ENCODE measurements around the gene S100A3. TPM values are rescaled to one million over a fixed set of nuclear protein-coding genes. Genes with fewer than 3 reads are reported as not detected.

Gene S100A3
- total and polyA plus RNA-seq, 2 of the 13 experiments (the other 11 are each of a cell fraction or from before 2014, with no cell fraction given) = 2.5 to 4.5 TPM

- no peak for TF ChIP-seq HNF1B (CRISPR knock-in tag; IDR thresholded peaks at IDR 0.05)
- TF ChIP-seq ZGPAT (CRISPR knock-in tag; IDR thresholded peaks at IDR 0.05) = no peak
- TF ChIP-seq ZFX (CRISPR knock-in tag; IDR thresholded peaks at IDR 0.05; ENCODE audit: low read depth) = no peak
- no peak for TF ChIP-seq ZNF557 (CRISPR knock-in tag; IDR thresholded peaks at IDR 0.05)
- no peak for TF ChIP-seq ZNF577 (CRISPR knock-in tag; IDR thresholded peaks at IDR 0.05; ENCODE audit: borderline replicate concordance, low read depth)
- TF ChIP-seq ZNF468 (CRISPR knock-in tag; IDR thresholded peaks at IDR 0.05) = no peak
- no peak for TF ChIP-seq SIX4 (CRISPR knock-in tag; IDR thresholded peaks at IDR 0.05)
- TF ChIP-seq RCOR2 (CRISPR knock-in tag; IDR thresholded peaks at IDR 0.05) = no peak
- no peak for TF ChIP-seq MYC (CRISPR knock-in tag; IDR thresholded peaks at IDR 0.05; ENCODE audit: borderline replicate concordance)
Measured at GRCh38 chr1:153519242-153519641, 29.8 kb downstream of the S100A3 start (continued).

All from HepG2 (cell line).